IPS-18a (cell line): Measurements from ENCODE around the gene CNPY2.

Experiments used
- H3K27ac ChIP-seq: one replicate; pipeline ENCODE4 v1.5.1; 2013; ENCODE audit warnings: low read length
- H3K27me3 ChIP-seq: one replicate; pipeline ENCODE4 v1.6.1; 2013; ENCODE audit warnings: mild to moderate bottlenecking, low read length; ENCODE audit not compliant: control insufficient read depth, insufficient read depth
- H3K36me3 ChIP-seq: one replicate; pipeline ENCODE4 v1.6.1; 2013; ENCODE audit warnings: low read depth, low read length; ENCODE audit not compliant: control insufficient read depth
- H3K4me1 ChIP-seq: one replicate; pipeline ENCODE4 v1.6.1; 2013; ENCODE audit warnings: low read depth, low read length; ENCODE audit not compliant: control insufficient read depth
- H3K4me3 ChIP-seq: one replicate; pipeline ENCODE4 v1.5.1; 2013; ENCODE audit warnings: low read length
- H3K9ac ChIP-seq: one replicate; pipeline ENCODE4 v1.6.1; 2013; ENCODE audit warnings: mild to moderate bottlenecking, low read length, moderate library complexity
- H3K9me3 ChIP-seq: one replicate; pipeline ENCODE4 v1.6.1; 2013; ENCODE audit warnings: low read depth, low read length; ENCODE audit not compliant: control insufficient read depth

CNPY2 gene

DNA sequence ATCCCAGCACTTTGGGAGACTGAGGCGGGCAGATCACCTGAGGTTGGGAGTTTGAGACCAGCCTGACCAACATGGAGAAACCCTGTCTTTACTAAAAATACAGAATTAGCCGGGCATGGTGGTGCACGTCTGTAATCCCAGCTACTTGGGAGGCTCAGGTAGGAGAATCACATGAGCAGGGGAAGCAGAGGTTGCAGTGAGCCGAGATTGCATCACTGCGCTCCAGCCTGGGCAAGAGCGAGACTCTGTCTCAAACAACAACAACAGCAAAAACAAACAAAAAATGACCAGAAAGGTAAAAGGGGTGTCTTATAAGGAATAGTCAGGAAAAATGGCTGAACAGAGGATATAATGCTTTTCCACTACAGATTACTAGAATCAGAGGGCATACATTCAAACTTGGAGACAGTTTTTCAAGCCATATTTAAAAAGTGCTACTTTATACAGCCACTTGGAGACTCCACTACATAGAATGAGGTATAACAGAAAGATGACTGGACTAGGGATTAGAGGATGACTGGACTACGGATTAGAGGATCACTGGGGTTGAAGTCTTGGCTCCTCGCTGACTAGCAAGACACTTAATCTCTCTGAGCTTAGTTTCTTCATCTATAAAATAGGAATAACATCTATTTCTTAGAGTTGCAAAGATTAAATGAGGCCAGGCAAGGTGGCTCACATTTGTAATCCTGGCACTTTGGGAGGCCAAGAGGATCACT, 10.8 kb downstream of the CNPY2 start:
- peaks cover 36% of the 10 kb centered on the region for H3K36me3 ChIP-seq

DNA sequence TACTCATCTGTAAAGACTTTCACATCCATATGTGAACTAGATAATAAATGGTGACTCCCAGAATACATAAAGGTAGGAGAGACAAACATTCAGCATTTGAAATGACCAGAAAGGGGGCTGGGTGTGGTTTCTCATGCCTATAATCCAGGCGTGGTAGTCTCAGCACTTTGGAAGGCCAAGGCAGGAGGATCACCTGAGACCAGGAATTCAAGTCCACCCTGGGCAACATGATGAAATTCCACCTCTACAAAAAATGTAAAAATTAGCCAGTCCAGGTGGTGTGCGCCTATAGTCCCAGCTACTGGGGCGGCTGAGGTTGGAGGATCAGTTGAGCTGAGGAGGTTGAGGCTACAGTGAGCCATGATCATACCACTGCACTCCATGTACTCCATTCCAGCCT, 11.5 kb downstream of the CNPY2 start:
- peaks cover 30% of the 10 kb centered on the region for H3K36me3 ChIP-seq
- no peak overlapping the region for H3K27ac ChIP-seq
- no peaks in the 10 kb centered on the region for H3K27me3 ChIP-seq
- no peaks in the 10 kb centered on the region for H3K9me3 ChIP-seq
- no peak overlapping the region for H3K9ac ChIP-seq
- H3K4me1 ChIP-seq, result peaks cover 7% of the 10 kb centered on the region
- no peak overlapping the region for H3K4me3 ChIP-seq

More for the DNA sequence above, 10.8 kb downstream of the CNPY2 start:
- Histone ChIP-seq H3K27me3 (no peaks in the 10 kb centered on the region), H3K4me1 (peaks cover 7% of the 10 kb centered on the region), H3K4me3 (no peak overlapping the region), H3K27ac (no peak overlapping the region), H3K9me3 (no peaks in the 10 kb centered on the region), H3K9ac (no peak overlapping the region)

DNA sequence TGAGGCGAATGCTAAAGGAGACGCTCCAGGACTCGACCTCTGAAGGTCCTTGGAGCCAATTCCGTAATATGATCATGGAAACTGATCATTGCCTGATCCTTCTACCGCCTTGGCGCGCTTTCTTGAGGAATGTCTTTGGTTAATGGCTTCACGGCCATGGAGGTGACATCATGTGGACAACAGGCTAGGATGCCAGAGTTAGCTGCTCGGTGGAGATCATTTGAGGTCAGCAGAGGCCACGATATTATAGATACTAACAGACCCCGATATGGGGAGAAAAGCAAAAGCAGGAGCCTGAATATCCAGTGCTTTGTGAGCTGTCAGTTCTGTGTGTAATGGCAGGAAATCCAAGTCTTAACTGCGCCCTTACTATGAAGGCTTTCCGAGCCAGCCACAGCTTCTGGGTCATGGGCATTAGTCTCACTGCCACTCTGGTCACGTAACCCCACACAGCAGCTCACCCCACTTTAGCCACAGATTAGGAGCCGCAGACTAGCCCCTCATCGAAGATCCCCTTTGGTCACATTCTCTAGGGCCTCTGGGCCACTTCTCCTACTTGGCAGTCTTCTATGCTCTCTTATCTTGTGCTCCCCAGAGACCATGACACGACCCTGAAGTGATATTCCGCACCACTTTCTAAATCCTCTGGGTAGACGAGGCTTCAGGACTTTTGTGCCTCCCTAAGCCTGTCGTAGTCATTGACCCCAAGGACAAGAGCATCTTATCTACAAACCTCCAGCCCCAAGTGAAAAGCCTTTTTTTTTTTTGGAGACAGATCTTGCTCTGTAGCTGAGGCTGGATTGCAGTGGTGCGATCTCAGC, 14.9 kb downstream of the CNPY2 start:
- Histone ChIP-seq H3K27ac (peak overlapping the region; percentile 93), H3K9me3 (no peaks in the 10 kb centered on the region), H3K9ac (peak overlapping the region; percentile 71), H3K4me1 (peaks cover 12% of the 10 kb centered on the region), H3K27me3 (no peaks in the 10 kb centered on the region), H3K36me3 (peaks cover 20% of the 10 kb centered on the region), H3K4me3 (peak overlapping the region; percentile 94)

DNA sequence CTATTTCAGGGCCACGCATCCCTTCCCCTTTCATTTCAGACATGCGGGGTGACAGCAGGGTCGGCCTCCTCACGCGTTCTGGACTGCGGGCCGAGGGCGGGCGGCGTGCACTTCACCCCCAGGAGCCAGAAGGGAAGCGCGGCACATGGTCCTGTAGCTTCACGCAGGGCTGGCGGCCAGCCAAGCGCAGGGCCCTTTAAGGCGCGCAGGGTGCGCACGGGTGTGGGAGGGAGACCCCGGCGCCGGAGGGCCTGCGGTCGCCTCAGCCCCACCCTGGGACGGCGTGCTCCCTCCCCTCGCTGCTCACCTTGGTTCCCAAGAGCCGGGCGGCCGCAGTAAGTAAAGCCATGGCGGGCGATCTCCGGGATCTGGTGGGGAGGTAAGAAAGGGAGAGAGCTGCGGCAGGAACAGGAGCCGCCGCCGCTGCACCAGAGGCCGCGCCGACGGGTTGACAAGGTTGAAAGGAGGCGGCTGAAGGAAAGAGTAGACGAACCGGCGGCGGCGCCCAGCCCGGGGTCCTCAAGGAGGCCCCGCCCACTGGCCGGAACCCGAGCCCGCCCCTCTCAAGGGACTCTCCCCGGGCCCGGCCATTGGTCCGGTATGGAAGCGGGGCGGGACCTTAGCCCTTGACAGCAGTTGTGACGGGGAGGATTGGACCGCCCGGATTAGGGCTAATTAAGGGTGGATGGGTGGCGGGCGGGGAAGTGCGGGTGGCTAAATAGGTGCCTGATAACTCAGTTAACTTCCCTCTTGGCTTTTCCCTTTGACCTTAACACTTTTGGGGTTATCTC, 15.7 kb downstream of the CNPY2 start, which contains the start of gene CS:
CS (minus strand) TSS at position 478 of the 791 bp plus-strand sequence; CDS start at position 349, 129 bp downstream.
- H3K9ac ChIP-seq, result peak within 1 kb of the TSS; percentile 88
- no peaks in the 10 kb centered on the region for H3K27me3 ChIP-seq
- H3K27ac ChIP-seq, result peak within 1 kb of the TSS; percentile 93
- peaks cover 13% of the 10 kb centered on the region for H3K36me3 ChIP-seq
- no peaks in the 10 kb centered on the region for H3K9me3 ChIP-seq
- H3K4me1 ChIP-seq, result peaks cover 12% of the 10 kb centered on the region
- peak within 1 kb of the TSS; percentile 94 for H3K4me3 ChIP-seq

DNA sequence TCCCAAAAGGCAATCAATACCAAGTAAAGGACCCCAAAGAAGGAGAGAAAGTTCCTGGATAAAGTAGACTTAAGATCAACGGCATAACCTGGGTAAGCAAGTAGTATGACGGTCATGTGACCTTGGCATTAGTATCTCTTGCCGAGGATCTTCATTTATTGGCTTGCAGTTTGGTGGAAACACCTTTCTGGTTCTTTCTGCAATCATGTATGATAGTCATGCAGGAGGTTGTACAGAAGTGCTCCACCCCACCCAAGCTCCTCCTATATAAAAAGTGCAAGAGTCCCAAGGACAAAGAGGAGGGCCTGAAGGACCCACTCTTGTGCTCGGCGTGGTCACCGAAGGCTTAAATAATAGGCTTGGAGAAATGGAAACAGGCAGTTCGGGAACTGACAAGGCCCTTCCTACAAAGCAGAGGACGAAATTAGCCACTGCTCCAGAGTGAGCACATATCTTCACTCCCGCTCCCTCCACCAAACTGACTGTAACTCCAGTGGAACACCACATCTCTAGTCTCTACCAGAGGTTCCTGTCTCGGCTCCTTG, 16.4 kb downstream of the CNPY2 start:
- peaks cover 12% of the 10 kb centered on the region for H3K4me1 ChIP-seq
- H3K9ac ChIP-seq, result peak overlapping the region; percentile 88
- H3K36me3 ChIP-seq, result peaks cover 13% of the 10 kb centered on the region
- no peaks in the 10 kb centered on the region for H3K27me3 ChIP-seq
- H3K9me3 ChIP-seq, result no peaks in the 10 kb centered on the region
- peak overlapping the region; percentile 9 for H3K27ac ChIP-seq
- H3K4me3 ChIP-seq, result peak overlapping the region; percentile 94

DNA sequence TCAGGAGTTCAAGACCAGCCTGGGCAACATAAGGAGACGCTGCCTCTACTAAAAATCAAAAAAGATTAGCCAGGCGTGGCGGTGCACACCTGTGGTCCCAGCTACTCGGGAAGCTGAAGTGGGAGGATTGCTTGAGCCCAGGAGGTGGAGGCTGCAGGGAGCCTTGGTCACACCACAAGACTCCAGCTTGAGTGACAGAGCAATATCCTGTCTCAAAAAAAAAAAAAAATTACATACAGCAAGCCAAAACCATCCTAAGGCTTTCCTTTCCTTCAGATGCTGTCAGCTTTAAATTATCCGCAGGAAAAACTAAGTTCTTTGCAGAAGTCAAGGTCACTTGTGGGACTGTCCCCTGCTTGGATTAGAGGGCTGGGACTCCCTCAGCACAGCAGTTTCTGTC, 17.0 kb downstream of the CNPY2 start:
- Histone ChIP-seq H3K4me1 (peaks cover 12% of the 10 kb centered on the region), H3K9ac (peak overlapping the region; percentile 88), H3K27me3 (no peaks in the 10 kb centered on the region), H3K27ac (no peak overlapping the region), H3K36me3 (peaks cover 13% of the 10 kb centered on the region), H3K4me3 (peak overlapping the region; percentile 94), H3K9me3 (no peaks in the 10 kb centered on the region)

DNA sequence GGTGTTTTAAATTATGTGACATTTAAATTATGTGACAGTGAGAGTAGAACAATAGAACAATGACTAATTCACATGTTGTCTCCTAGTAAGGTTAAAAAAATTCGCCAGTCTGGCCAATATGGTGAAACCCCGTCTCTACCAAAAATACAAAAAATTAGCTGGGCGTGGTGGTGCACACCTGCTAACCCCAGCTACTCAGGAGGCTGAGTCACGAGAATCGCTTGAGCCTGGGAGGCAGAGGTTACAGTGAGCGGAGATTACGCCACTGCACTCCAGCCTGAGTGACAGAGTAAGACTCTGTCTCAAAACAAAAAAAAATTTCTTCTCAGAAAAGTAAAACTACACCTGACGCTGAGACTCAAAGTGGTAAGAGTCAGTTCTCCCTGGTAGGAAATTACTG, 18.4 kb downstream of the CNPY2 start:
- Histone ChIP-seq H3K4me1 (peaks cover 12% of the 10 kb centered on the region), H3K27me3 (no peaks in the 10 kb centered on the region), H3K4me3 (no peak overlapping the region), H3K36me3 (peaks cover 13% of the 10 kb centered on the region), H3K27ac (no peak overlapping the region), H3K9me3 (no peaks in the 10 kb centered on the region), H3K9ac (no peak overlapping the region)

DNA sequence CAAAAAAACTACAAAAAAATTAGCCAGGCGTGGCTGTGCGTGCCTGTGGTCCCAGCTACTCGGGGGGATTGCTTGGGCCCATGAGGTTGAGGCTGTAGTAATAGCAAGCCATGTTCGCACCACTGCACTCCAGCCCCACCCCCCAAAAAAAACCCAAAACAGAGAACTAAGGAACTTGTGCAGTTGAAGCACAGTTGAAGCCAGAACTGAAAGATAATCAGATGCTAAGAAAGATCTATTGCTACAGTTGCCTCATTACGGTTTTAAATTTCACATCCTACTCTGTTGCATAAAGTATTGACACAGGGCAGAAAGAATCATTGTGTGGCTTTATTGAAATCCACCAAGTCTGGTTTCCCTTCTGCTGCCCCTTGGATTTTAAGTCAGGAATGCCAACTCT, 19.5 kb downstream of the CNPY2 start:
- H3K36me3 ChIP-seq, result peaks cover 18% of the 10 kb centered on the region
- no peak overlapping the region for H3K9ac ChIP-seq
- H3K4me3 ChIP-seq, result no peak overlapping the region

DNA sequence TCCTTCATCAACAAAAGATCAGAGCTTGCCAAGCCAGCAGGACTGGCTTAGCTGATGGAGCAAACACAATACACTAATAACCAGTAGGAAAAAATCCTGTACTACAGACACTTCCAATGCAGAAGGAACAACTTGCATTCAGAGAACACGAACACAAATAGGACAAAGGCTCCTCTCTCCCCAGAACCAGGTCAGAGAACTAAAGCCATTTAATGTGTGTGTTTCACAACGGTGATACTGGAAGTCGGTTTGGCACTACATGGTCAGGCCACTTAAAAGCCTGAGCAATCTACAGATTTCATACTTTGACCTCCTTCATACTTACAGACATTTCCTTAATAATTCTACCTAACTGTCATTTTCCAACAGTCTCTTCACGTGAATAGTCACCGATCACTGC, 22.0 kb downstream of the CNPY2 start:
- H3K36me3 ChIP-seq, result peaks cover 30% of the 10 kb centered on the region
- H3K27me3 ChIP-seq, result no peaks in the 10 kb centered on the region
- H3K9me3 ChIP-seq, result no peaks in the 10 kb centered on the region
- H3K9ac ChIP-seq, result no peak overlapping the region
- H3K27ac ChIP-seq, result no peak overlapping the region
- no peak overlapping the region for H3K4me3 ChIP-seq
- H3K4me1 ChIP-seq, result no peaks in the 10 kb centered on the region

More for the DNA sequence above, 19.5 kb downstream of the CNPY2 start:
- H3K27me3 ChIP-seq, result no peaks in the 10 kb centered on the region
- H3K4me1 ChIP-seq, result peaks cover 12% of the 10 kb centered on the region
- H3K27ac ChIP-seq, result no peak overlapping the region
- no peaks in the 10 kb centered on the region for H3K9me3 ChIP-seq

DNA sequence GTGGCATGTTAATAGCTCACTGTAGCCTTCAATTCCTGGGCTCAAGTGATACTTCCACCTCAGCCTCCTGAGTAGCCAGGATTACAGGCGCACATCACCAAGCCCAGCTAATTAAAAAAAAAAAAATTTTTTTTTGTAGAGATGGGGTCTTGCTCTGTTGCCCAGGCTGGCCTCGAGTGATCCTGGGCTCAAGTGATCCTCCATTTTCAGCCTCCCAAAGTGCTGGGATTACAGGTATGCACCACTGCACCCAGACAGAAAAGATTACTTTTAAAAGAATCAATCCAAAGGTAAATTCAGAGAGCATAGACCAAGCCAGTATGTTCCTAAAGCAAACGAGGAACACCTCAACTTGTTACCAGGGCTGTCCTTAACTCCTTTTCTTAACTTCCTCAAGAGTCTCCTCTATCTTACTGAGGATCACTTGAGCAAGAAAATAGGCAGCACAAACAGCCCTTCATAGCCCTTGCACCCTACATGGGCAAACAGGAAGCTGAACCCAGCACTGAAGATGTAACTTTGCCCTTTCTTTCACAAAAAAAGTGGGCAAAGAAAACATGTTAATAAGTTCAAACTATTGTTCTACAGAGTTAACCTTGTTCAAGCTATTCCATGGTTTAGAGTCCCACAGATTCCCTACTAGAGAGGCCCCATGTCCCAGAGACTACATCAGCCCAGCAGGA, 26.9 kb downstream of the CNPY2 start:
- peaks cover 34% of the 10 kb centered on the region for H3K36me3 ChIP-seq
- no peak overlapping the region for H3K27ac ChIP-seq
- H3K4me1 ChIP-seq, result no peaks in the 10 kb centered on the region

More for the DNA sequence above, 26.9 kb downstream of the CNPY2 start:
- Histone ChIP-seq H3K9ac (no peak overlapping the region), H3K9me3 (no peaks in the 10 kb centered on the region), H3K4me3 (no peak overlapping the region), H3K27me3 (no peaks in the 10 kb centered on the region)
